Measurements from ENCODE around the gene ADGRG3.

Gene ADGRG3

GRCh38 chr16:57630931-57631845 is 36.9 kb upstream of the ADGRG3 start:
- DNase-seq, result no peak

GRCh38 chr16:57632568-57632967 is 35.5 kb upstream of the ADGRG3 start:
- no peak for DNase-seq

- no peak for DNase-seq
These were observed 34.6 kb upstream of the ADGRG3 start for GRCh38 chr16:57633383-57634064.

- no peak for DNase-seq
These were observed 33.9 kb upstream of the ADGRG3 start for GRCh38 chr16:57634171-57634570.

- no peak for DNase-seq
These were observed 32.6 kb upstream of the ADGRG3 start for GRCh38 chr16:57635266-57636097.

- DNase-seq, result no peak
These were observed 31.9 kb upstream of the ADGRG3 start for GRCh38 chr16:57636184-57636583.

- DNase-seq, result no peak
These were observed 31.1 kb upstream of the ADGRG3 start for GRCh38 chr16:57637020-57637419.

- no peak for DNase-seq
These were observed 30.7 kb upstream of the ADGRG3 start for GRCh38 chr16:57637424-57637823.

- DNase-seq, result no peak
These were observed 30.1 kb upstream of the ADGRG3 start for GRCh38 chr16:57637965-57638364.

GRCh38 chr16:57638381-57638780 is 29.7 kb upstream of the ADGRG3 start:
- no peak for DNase-seq

- DNase-seq, result no peak
These were observed 28.8 kb upstream of the ADGRG3 start for GRCh38 chr16:57639172-57639887.

- no peak for DNase-seq
These were observed 27.9 kb upstream of the ADGRG3 start for GRCh38 chr16:57640185-57640584.

GRCh38 chr16:57640612-57641011 is 27.5 kb upstream of the ADGRG3 start:
- no peak for DNase-seq

GRCh38 chr16:57642160-57643135 is 25.7 kb upstream of the ADGRG3 start:
- no peak for DNase-seq

GRCh38 chr16:57643147-57643874 is 24.8 kb upstream of the ADGRG3 start:
- no peak for DNase-seq

GRCh38 chr16:57643910-57644309 is 24.2 kb upstream of the ADGRG3 start:
- no peak for DNase-seq

- DNase-seq, result no peak
These were observed 23.6 kb upstream of the ADGRG3 start for GRCh38 chr16:57644383-57645014.

GRCh38 chr16:57645169-57645568 is 22.9 kb upstream of the ADGRG3 start:
- DNase-seq, result no peak

GRCh38 chr16:57645691-57646387 is 22.3 kb upstream of the ADGRG3 start:
- no peak for DNase-seq
